Measurements from ENCODE around the gene MAP3K13. TPM values are rescaled to one million over a fixed set of nuclear protein-coding genes. Genes with fewer than 3 reads are reported as not detected.

The MAP3K13 gene
- total RNA-seq, 1 donor from 2014 or later, result 21.6 TPM

DNA sequence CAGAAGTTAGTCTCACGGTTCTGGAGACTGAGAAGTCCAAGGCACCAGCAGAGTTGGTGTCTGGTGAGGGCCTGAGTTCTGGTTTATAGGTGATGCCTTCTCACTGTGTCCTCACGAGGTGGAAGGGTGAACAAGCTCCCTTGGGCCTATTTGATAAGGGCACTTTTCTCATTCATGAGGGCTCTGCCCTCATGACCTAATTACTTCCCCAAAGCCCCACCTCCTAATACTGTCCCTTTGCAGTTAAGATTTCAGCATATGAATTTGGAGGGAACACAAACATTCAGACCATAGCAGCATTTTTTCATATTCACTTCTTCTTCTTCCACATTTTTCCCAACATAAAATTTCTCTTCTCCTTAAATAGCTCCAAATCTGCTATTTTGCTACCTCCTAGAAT lies 94.4 kb downstream of the MAP3K13 start:
- no peak overlapping the region for H3K27ac ChIP-seq (ENCODE audit: low read depth, low read length)
- no peak overlapping the region for H2AFZ ChIP-seq (ENCODE audit: low read depth, low read length)
- H3K9me3 ChIP-seq (ENCODE audit: insufficient read depth, low read depth, low read length), result no peaks in the 10 kb centered on the region
- FAIRE-seq, result no peak
- DNase-seq (ENCODE audit: low read depth), result no peak
- Mint-ChIP-seq H3K4me3 (ENCODE audit: unreplicated experiment) (no peak overlapping the region), H3K27me3 (ENCODE audit: low read depth, unreplicated experiment) (no peaks in the 10 kb centered on the region), H3K4me1 (ENCODE audit: low read depth, unreplicated experiment) (no peaks in the 10 kb centered on the region), H3K36me3 (ENCODE audit: low read depth, unreplicated experiment) (peaks cover 8% of the 10 kb centered on the region), H3K9me3 (ENCODE audit: unreplicated experiment) (peaks cover 5% of the 10 kb centered on the region), H3K27ac (ENCODE audit: unreplicated experiment) (no peak overlapping the region)
- H3K4me2 ChIP-seq (ENCODE audit: low read length), result no peak overlapping the region
- TF ChIP-seq, protein P1, sequence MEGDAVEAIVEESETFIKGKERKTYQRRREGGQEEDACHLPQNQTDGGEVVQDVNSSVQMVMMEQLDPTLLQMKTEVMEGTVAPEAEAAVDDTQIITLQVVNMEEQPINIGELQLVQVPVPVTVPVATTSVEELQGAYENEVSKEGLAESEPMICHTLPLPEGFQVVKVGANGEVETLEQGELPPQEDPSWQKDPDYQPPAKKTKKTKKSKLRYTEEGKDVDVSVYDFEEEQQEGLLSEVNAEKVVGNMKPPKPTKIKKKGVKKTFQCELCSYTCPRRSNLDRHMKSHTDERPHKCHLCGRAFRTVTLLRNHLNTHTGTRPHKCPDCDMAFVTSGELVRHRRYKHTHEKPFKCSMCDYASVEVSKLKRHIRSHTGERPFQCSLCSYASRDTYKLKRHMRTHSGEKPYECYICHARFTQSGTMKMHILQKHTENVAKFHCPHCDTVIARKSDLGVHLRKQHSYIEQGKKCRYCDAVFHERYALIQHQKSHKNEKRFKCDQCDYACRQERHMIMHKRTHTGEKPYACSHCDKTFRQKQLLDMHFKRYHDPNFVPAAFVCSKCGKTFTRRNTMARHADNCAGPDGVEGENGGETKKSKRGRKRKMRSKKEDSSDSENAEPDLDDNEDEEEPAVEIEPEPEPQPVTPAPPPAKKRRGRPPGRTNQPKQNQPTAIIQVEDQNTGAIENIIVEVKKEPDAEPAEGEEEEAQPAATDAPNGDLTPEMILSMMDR (IDR thresholded peaks at IDR 0.05; ENCODE audit: insufficient read depth, low read depth, low read length), result no peak
- no peak for TF ChIP-seq EZH2 (IDR thresholded peaks at IDR 0.05; ENCODE audit: insufficient read depth, low read length)
- no peaks in the 10 kb centered on the region for H3K4me1 ChIP-seq (ENCODE audit: insufficient read depth, low read length)
- no peak overlapping the region for H3K9ac ChIP-seq (ENCODE audit: low read length)
- peaks cover 4% of the 10 kb centered on the region for H4K20me1 ChIP-seq (ENCODE audit: insufficient read depth, low read length)
- H3K4me3 ChIP-seq (ENCODE audit: insufficient read depth, low read depth, low read length), result no peak overlapping the region
- no peaks in the 10 kb centered on the region for H3K79me2 ChIP-seq (ENCODE audit: insufficient read depth, low read length)
- H3K36me3 ChIP-seq (ENCODE audit: insufficient read depth, low read length), result no peaks in the 10 kb centered on the region
- no peaks in the 10 kb centered on the region for H3K27me3 ChIP-seq (ENCODE audit: insufficient read depth, low read length)

DNA sequence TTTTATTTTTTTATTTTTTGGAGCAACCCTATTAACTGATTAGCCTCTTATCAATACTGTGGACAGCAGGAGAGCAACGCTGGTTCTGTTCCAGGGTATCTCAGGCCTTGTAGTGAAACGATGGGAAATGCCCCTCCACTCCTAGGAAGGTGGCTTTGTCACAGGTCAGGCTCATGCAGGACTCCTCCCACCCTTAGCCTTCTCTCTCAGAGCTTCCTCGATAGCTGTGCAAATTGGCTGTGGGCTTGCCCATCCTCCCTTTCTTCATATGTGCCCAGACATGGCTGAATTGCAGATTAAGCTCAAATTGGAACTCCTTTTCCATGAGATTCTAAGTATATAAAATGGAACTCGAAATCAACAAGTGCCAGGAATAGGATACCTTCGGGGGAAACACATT lies 97.4 kb downstream of the MAP3K13 start:
- Histone ChIP-seq H3K79me2 (ENCODE audit: insufficient read depth, low read length) (no peaks in the 10 kb centered on the region), H4K20me1 (ENCODE audit: insufficient read depth, low read length) (peaks cover 4% of the 10 kb centered on the region), H3K9me3 (ENCODE audit: insufficient read depth, low read depth, low read length) (no peaks in the 10 kb centered on the region), H3K4me3 (ENCODE audit: insufficient read depth, low read depth, low read length) (no peak overlapping the region), H3K36me3 (ENCODE audit: insufficient read depth, low read length) (no peaks in the 10 kb centered on the region), H2AFZ (ENCODE audit: low read depth, low read length) (no peak overlapping the region), H3K27ac (ENCODE audit: low read depth, low read length) (no peak overlapping the region), H3K4me1 (ENCODE audit: insufficient read depth, low read length) (no peaks in the 10 kb centered on the region), H3K4me2 (ENCODE audit: low read length) (no peak overlapping the region), H3K9ac (ENCODE audit: low read length) (no peak overlapping the region), H3K27me3 (ENCODE audit: insufficient read depth, low read length) (no peaks in the 10 kb centered on the region)
- no peak for DNase-seq (ENCODE audit: low read depth)
- Mint-ChIP-seq H3K4me1 (ENCODE audit: low read depth, unreplicated experiment) (no peaks in the 10 kb centered on the region), H3K27ac (ENCODE audit: unreplicated experiment) (no peak overlapping the region), H3K27me3 (ENCODE audit: low read depth, unreplicated experiment) (no peaks in the 10 kb centered on the region), H3K9me3 (ENCODE audit: unreplicated experiment) (peaks cover 5% of the 10 kb centered on the region), H3K36me3 (ENCODE audit: low read depth, unreplicated experiment) (peaks cover 14% of the 10 kb centered on the region), H3K4me3 (ENCODE audit: unreplicated experiment) (no peak overlapping the region)
- FAIRE-seq, result no peak
- TF ChIP-seq EZH2 (IDR thresholded peaks at IDR 0.05; ENCODE audit: insufficient read depth, low read length), result no peak
- TF ChIP-seq, protein P1 (IDR thresholded peaks at IDR 0.05; ENCODE audit: insufficient read depth, low read depth, low read length), result no peak

DNA sequence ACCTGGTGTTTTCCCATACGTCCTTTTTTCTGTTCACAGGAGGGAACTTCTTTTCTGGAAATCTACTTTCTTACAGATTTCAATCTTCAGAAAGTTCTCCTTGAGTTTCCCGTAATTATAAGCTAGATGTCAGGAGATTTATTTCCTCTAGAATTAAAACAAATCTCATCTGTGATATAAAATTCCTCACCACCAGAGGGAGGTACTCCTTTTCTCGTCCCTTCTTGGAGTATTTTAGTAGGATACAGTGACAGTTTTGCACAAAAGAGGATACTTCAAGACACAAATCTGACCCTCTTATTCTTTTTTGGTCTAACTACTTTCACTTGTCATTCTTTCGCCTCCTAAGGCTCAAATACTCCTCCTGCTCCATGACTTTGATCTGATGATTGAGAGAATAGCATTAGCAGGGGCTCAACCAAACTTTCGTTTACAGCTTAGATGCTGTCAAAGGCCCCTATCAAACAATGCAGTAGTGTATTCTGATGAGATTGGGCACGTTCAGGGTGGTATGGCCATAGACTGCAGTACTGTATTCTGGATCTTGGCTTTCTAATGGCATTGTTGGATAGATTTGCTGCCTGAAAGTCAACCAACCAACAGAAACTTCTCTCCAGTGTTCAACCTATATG lies 97.9 kb downstream of the MAP3K13 start:
- DNase-seq (ENCODE audit: low read depth) (peak; percentile 5), FAIRE-seq (no peak)
- Mint-ChIP-seq H3K4me1 (ENCODE audit: low read depth, unreplicated experiment) (no peaks in the 10 kb centered on the region), H3K9me3 (ENCODE audit: unreplicated experiment) (peaks cover 5% of the 10 kb centered on the region), H3K36me3 (ENCODE audit: low read depth, unreplicated experiment) (peaks cover 16% of the 10 kb centered on the region), H3K27ac (ENCODE audit: unreplicated experiment) (no peak overlapping the region), H3K27me3 (ENCODE audit: low read depth, unreplicated experiment) (no peaks in the 10 kb centered on the region), H3K4me3 (ENCODE audit: unreplicated experiment) (no peak overlapping the region)
- peaks cover 4% of the 10 kb centered on the region for H3K36me3 ChIP-seq (ENCODE audit: insufficient read depth, low read length)
- no peak overlapping the region for H2AFZ ChIP-seq (ENCODE audit: low read depth, low read length)
- H3K4me2 ChIP-seq (ENCODE audit: low read length), result no peak overlapping the region
- H3K9ac ChIP-seq (ENCODE audit: low read length), result no peak overlapping the region
- no peaks in the 10 kb centered on the region for H3K79me2 ChIP-seq (ENCODE audit: insufficient read depth, low read length)
- H4K20me1 ChIP-seq (ENCODE audit: insufficient read depth, low read length), result peaks cover 4% of the 10 kb centered on the region
- no peak overlapping the region for H3K4me3 ChIP-seq (ENCODE audit: insufficient read depth, low read depth, low read length)
- no peaks in the 10 kb centered on the region for H3K27me3 ChIP-seq (ENCODE audit: insufficient read depth, low read length)
- no peak overlapping the region for H3K27ac ChIP-seq (ENCODE audit: low read depth, low read length)
- H3K9me3 ChIP-seq (ENCODE audit: insufficient read depth, low read depth, low read length), result no peaks in the 10 kb centered on the region
- TF ChIP-seq, protein P1 (IDR thresholded peaks at IDR 0.05; ENCODE audit: insufficient read depth, low read depth, low read length), result peak; percentile 45
- no peak for TF ChIP-seq EZH2 (IDR thresholded peaks at IDR 0.05; ENCODE audit: insufficient read depth, low read length)
- no peaks in the 10 kb centered on the region for H3K4me1 ChIP-seq (ENCODE audit: insufficient read depth, low read length)

All from astrocyte (in vitro differentiated cells and primary cell).